K562 treated with DMSO at 1 percent for 4 hours (cell line): ENCODE measurements around the gene NKAP. TPM values are rescaled to one million over a fixed set of nuclear protein-coding genes. Genes with fewer than 3 reads are reported as not detected.

Experiments
- total RNA-seq: library from RNA; unstranded; fragments of 300-600 nt; gene quantifications from 2 replicates; pipeline ENCODE4 v1.2.3, GENCODE V29; 2022; ENCODE audit not compliant: insufficient read depth

NKAP gene
- total RNA-seq, result 7.4 and 9.1 TPM in 2 replicates

DNA sequence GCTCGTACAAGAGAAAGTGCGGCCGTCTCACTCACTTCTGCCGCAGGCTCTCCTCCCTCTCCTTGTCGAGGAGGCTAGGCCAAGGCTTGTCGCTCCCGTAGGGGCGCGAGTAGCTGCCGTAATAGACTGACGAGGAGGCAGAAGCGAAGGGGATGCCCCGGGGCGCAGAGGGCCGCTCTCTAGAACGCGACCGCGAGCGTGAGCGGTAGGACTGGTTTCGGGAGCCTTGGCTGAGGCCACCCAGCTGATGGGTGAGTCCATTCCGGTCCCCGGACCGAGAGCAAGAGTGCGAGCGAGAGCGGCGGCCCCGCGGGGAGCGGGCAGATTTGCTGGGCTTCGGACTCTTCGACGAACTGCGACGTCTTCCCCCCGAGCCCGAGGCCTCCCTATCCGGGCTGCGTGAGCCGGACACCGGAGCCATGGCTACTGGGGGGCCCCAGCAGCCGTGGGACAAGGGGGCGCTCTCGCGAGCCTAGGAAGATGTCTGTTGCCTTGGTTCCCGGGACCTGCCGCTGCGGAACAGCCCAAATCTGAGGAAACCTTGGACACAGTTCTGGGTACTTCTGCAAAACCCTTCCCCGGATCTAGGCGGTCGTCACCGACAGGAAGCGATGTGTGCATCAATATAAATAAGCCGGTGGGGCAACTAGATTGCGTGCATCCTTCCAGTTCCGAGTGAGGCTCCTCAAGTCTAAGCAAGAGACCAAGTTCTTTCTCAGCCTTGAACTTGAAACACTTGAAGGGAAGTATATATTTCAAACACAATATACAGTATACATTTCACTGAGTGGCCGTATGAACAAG is at the start of gene NKAP:
Gene NKAP (minus strand): TSS at position 567 of the 804 bp plus-strand sequence. CDS start 146 bp downstream, at position 421.

DNA sequence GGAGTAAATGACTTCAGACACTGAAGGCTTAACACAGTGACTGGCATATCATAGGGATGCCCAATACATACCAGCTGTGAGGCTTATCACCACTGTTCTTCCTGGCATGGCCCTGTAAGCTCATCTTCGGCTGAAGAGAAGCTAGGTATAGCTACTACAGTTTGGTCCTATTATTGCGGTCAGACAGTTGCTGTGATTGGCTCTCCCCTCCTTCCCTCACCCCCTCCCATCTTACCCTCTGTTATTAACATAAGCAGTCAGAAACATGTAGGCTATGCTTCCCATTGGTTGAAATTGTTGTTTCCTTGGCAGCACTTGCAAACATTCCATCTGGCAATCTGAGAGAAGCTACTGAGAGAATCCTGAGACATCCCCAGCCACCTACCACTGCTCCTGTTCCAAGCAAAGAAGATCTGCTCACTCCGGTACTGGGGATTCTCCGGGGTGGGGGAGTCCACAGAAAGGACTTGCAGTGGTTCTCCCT is 47.7 kb downstream of the NKAP start, which contains the start of gene AKAP14:
Gene AKAP14 (plus strand): TSS at position 51 of the 484 bp plus-strand sequence. CDS start 7,331 bp downstream, outside the sequence.

GRCh38 chrX:119871599-119872395 is 71.8 kb downstream of the NKAP start, which contains the start of the genes NDUFA1 and RNF113A:
TSS of gene NDUFA1 (plus strand) at chrX:119871832. CDS start at chrX:119871912, 80 bp downstream.
TSS of gene RNF113A (minus strand) at chrX:119871733. CDS start at chrX:119871613, 120 bp downstream.

Other genes with a start within 250 kb of the NKAP start
- gene SOWAHD, start 185.2 kb downstream of the NKAP start, total RNA-seq, result not detected in 2 replicates
- gene RPL39, start 152.1 kb downstream of the NKAP start, total RNA-seq, result 4,598 and 4,684 TPM in 2 replicates
- 26.7 and 29.2 TPM in 2 replicates for gene UPF3B, start 90.8 kb downstream of the NKAP start, total RNA-seq
- 44.0 and 56.1 TPM in 2 replicates for gene RNF113A, start 72.0 kb downstream of the NKAP start, total RNA-seq
- 88.5 and 96.3 TPM in 2 replicates for gene NDUFA1, start 71.9 kb downstream of the NKAP start, total RNA-seq
- gene AKAP14, start 47.9 kb downstream of the NKAP start, total RNA-seq, result not detected in 2 replicates
- 5.6 and 6.5 TPM in 2 replicates for gene RHOXF2B, start 133.9 kb upstream of the NKAP start, total RNA-seq
- gene RHOXF1, start 172.2 kb upstream of the NKAP start, total RNA-seq, result not detected in 2 replicates
- gene RHOXF2, start 214.9 kb upstream of the NKAP start, total RNA-seq, result 132 TPM in 2 replicates